ENCODE data around the gene FAM107B. TPM values are rescaled to one million over a fixed set of nuclear protein-coding genes. Genes with fewer than 3 reads are reported as not detected.
A peak's percentile ranks its signal among the peaks of the same experiment; 100 is the strongest.

FAM107B gene
- total and polyA plus RNA-seq, 10 of the 15 experiments (the other 5 are each of a cell fraction or from before 2014, with no cell fraction given), result 22.9 to 162 (median 86.6) TPM

GRCh38 chr10:14648005-14648765 lies 126.5 kb downstream of the FAM107B start (continued):
- TF ChIP-seq POU2F2 (IDR thresholded peaks at IDR 0.05; ENCODE audit: borderline replicate concordance, low read depth, low read length), result peak; percentile 61; the same call in 1 of the 3 replicates
- no peak for TF ChIP-seq FOS (IDR thresholded peaks at IDR 0.05; ENCODE audit: borderline replicate concordance, extremely low read depth, insufficient read length)
- TF ChIP-seq SIX5 (IDR thresholded peaks at IDR 0.05; ENCODE audit: low read depth, low read length, severe bottlenecking), result no peak
- TF ChIP-seq CREB1 (IDR thresholded peaks at IDR 0.05; ENCODE audit: low read depth), result peak; percentile 62; the same call in 1 of the 2 replicates
- peak; percentile 21; the same call in 1 of the 2 replicates for TF ChIP-seq TARDBP (IDR thresholded peaks at IDR 0.05; ENCODE audit: borderline replicate concordance)
- TF ChIP-seq FOXK2 (IDR thresholded peaks at IDR 0.05), result no peak
- TF ChIP-seq ZNF217 (IDR thresholded peaks at IDR 0.05), result peak; percentile 79; the same call in 1 of the 2 replicates
- no peak for TF ChIP-seq BCLAF1 (IDR thresholded peaks at IDR 0.05)
- no peak for TF ChIP-seq NFYA (IDR thresholded peaks at IDR 0.05; ENCODE audit: borderline replicate concordance, low read depth, low read length)
- TF ChIP-seq CEBPB (IDR thresholded peaks at IDR 0.05; ENCODE audit: borderline replicate concordance in 1 of 2, low read depth in 2 of 2, low read length in 2 of 2), result peak in 1 of 2 experiments; percentile 69; a peak in 1 of 4 replicates
- TF ChIP-seq TCF12 (IDR thresholded peaks at IDR 0.05; ENCODE audit: low read depth, low read length), result peak; percentile 100
- TF ChIP-seq RFX5 (IDR thresholded peaks at IDR 0.05; ENCODE audit: low read depth, low read length), result peak; percentile 60; the same call in 1 of the 2 replicates
- TF ChIP-seq JUND (IDR thresholded peaks at IDR 0.05; ENCODE audit: low read depth, low read length), result peak; percentile 56; the same call in 1 of the 2 replicates
- 0 out of 2 replicates have a peak, but pooled peaks have one; percentile 1 for TF ChIP-seq NKRF (conservative IDR thresholded peaks at IDR 0.05)
- no peak for TF ChIP-seq CEBPZ (IDR thresholded peaks at IDR 0.05; ENCODE audit: low read depth, low read length)
- TF ChIP-seq FOXM1 (IDR thresholded peaks at IDR 0.05; ENCODE audit: low read depth, low read length), result peak; percentile 98
- TF ChIP-seq NRF1 (conservative IDR thresholded peaks at IDR 0.05; ENCODE audit: low read depth, low read length), result no peak
- TF ChIP-seq NR2C2 (IDR thresholded peaks at IDR 0.05; ENCODE audit: borderline replicate concordance, control insufficient read depth, insufficient read length, low read depth), result no peak
- peak; percentile 87 for TF ChIP-seq IRF4 (IDR thresholded peaks at IDR 0.05; ENCODE audit: low read depth, low read length)
- TF ChIP-seq LARP7 (IDR thresholded peaks at IDR 0.05), result no peak
- TF ChIP-seq ZBED1 (IDR thresholded peaks at IDR 0.05; ENCODE audit: borderline replicate concordance), result peak; percentile 88
- TF ChIP-seq BMI1 (IDR thresholded peaks at IDR 0.05; ENCODE audit: borderline replicate concordance), result peak; percentile 92
- TF ChIP-seq MTA2 (IDR thresholded peaks at IDR 0.05; ENCODE audit: low read depth), result peak; percentile 99

Data from GM12878 (cell line).